HepG2 (cell line): ENCODE data around the gene HOXC9. TPM values are rescaled to one million over a fixed set of nuclear protein-coding genes. Genes with fewer than 3 reads are reported as not detected.

Experiments used
- ATAC-seq: fragments of 200-7000 bp; cut with Tn5 transposase; 3 replicates; pipeline ENCODE4 v1.9.1; 2020; ENCODE audit warnings: mild to moderate bottlenecking, moderate library complexity
- BruUV-seq: library from RNA; stranded (reverse); fragments of 400-500 nt; replicated peaks from 2 replicates; lab custom pipeline; 2021; lab: Mats Ljungman, UMichigan
- CTCF ChIA-PET: fragments of 300-600 bp; formaldehyde crosslinking; extraction: SDS; loops from one replicate; lab custom pipeline; 2021; ENCODE audit warnings: low total read pairs, inconsistent platforms, low intra/inter-chr PET ratio; lab: Yijun Ruan, JAX
- POLR2A ChIA-PET: fragments of 350-600 bp; sonication (Branson Sonifier 250); formaldehyde crosslinking; loops from one replicate; lab custom pipeline; 2020; ENCODE audit warnings: antibody characterized with exemption, inconsistent platforms; lab: Yijun Ruan, JAX
- DNase-seq: peaks from one replicate; pipeline ENCODE4 v3.0.0-alpha.2; 2015; ENCODE audit warnings: low spot score
- FAIRE-seq: peaks from 3 replicates; lab custom pipeline; 2011; peaks lifted over from hg19 to GRCh38; lab: Jason Lieb, UNC
- H2AFZ ChIP-seq: one replicate; pipeline ENCODE4 v1.6.1; 2011; ENCODE audit warnings: low read length, inconsistent platforms
- H3K27ac ChIP-seq: fragments of 300-600 bp; 3 replicates; pipeline ENCODE4 v1.8.0; 2011; ENCODE audit warnings: mixed run types, mild to moderate bottlenecking, mixed read lengths, low read length, inconsistent platforms; ENCODE audit not compliant: insufficient read depth; ENCODE audit errors: extremely low read length
- H3K27me3 ChIP-seq, 2 experiments: fragments of 200-600 bp in 1 of 2; 2 replicates in 1 of 2; 3 replicates in 1 of 2; pipeline versions ENCODE4 v1.6.0 to v1.8.0; 2011; ENCODE audit warnings: low read length in 2 of 2, mild to moderate bottlenecking in 2 of 2, moderate library complexity in 2 of 2, inconsistent platforms in 1 of 2; ENCODE audit not compliant: insufficient read depth in 2 of 2, control insufficient read depth in 1 of 2
- H3K36me3 ChIP-seq, 2 experiments: fragments of 200-600 bp in 1 of 2; replicated peaks in 1 of 2; 2 replicates in 1 of 2; 3 replicates in 1 of 2; pipeline versions ENCODE4 v1.5.1 to v1.8.0; 2011; ENCODE audit warnings: low read length in 2 of 2, inconsistent platforms in 1 of 2; ENCODE audit not compliant: insufficient read depth in 2 of 2, control insufficient read depth in 1 of 2
- H3K4me1 ChIP-seq: 2 replicates; pipeline ENCODE4 v1.5.1; 2012; ENCODE audit warnings: low read length, inconsistent platforms; ENCODE audit not compliant: insufficient read depth
- H3K4me2 ChIP-seq: 2 replicates; pipeline ENCODE4 v1.6.0; 2011; ENCODE audit warnings: low read depth, low read length, inconsistent platforms
- H3K4me3 ChIP-seq, 3 experiments: fragments of 200-600 bp in 1 of 3; sonication (generic), shearing (Covaris generic) in 1 of 3; replicated peaks in 1 of 3; 2 replicates each; pipeline ENCODE4 v1.5.1; 2011 to 2016; ENCODE audit warnings: low read length in 3 of 3, inconsistent platforms in 2 of 3, low read depth in 2 of 3, mild to moderate bottlenecking in 2 of 3, control low read depth in 1 of 3, mixed read lengths in 1 of 3; ENCODE audit not compliant: insufficient read depth in 1 of 3
- H3K79me2 ChIP-seq: one replicate; pipeline ENCODE4 v1.6.1; 2011; ENCODE audit warnings: low read length, inconsistent platforms; ENCODE audit not compliant: insufficient read depth
- H3K9ac ChIP-seq: 2 replicates; pipeline ENCODE4 v1.6.0; 2011; ENCODE audit warnings: mild to moderate bottlenecking, low read depth, low read length, inconsistent platforms; ENCODE audit not compliant: insufficient read depth
- H3K9me3 ChIP-seq: 2 replicates; pipeline ENCODE4 v1.5.1; 2012; ENCODE audit warnings: mild to moderate bottlenecking, low read length
- H4K20me1 ChIP-seq: 2 replicates; pipeline ENCODE4 v1.6.0; 2011; ENCODE audit warnings: inconsistent platforms, mild to moderate bottlenecking, low read length, moderate library complexity; ENCODE audit not compliant: insufficient read depth
- HNRNPLL ChIP-seq: fragments of 200-400 bp; formaldehyde crosslinking; IDR thresholded peaks from 2 replicates; pipeline ENCODE4 v1.6.1; 2017; ENCODE audit warnings: mild to moderate bottlenecking, low read depth, low read length; ENCODE audit not compliant: poor library complexity, severe bottlenecking
- PBX3 ChIP-seq: sonication (generic); formaldehyde crosslinking; IDR thresholded peaks from 2 replicates; pipeline ENCODE4 v1.8.1; 2023; ENCODE audit warnings: missing genetic modification reagents, inconsistent platforms, borderline replicate concordance
- RELA ChIP-seq: sonication (generic); formaldehyde crosslinking; IDR thresholded peaks from 2 replicates; pipeline ENCODE4 v1.4.0; 2020; ENCODE audit warnings: missing genetic modification reagents
- ZNF768 ChIP-seq: sonication (generic); formaldehyde crosslinking; IDR thresholded peaks from 2 replicates; pipeline ENCODE4 v1.4.0; 2020; ENCODE audit warnings: missing genetic modification reagents
- WGBS: methylation state at CpG from one replicate; pipeline ENCODE4 v1.1.6; 2017; ENCODE audit warnings: low lambda C conversion rate; 5-methylcytosine and 5-hydroxymethylcytosine counted together
- in situ Hi-C: cut with HindIII; loops from 2 replicates; pipeline ENCODE4 v1.10.0; 2017; ENCODE audit warnings: low pct_unique_long_range_greater_than_20kb; ENCODE audit not compliant: extremely low pct_ligation_motif_present
- intact Hi-C: fragments of 100-400 bp; cut with micrococcal nuclease; formaldehyde crosslinking; loops from one replicate; pipeline ENCODE4 v1.10.0; 2022; ENCODE audit not compliant: unreplicated experiment
- polyA plus RNA-seq, 8 experiments: library from polyadenylated mRNA; depleted of rRNA in 3 of 8; stranded (reverse) in 7 of 8; unstranded in 1 of 8; fragments of >200 nt; fragmentation: Illumina TruSeq in 4 of 8; extraction: Trizol in 4 of 8; gene quantifications; 2 replicates each; pipeline versions ENCODE4 v1.2.1 to v1.2.3, GENCODE V29; 2011 to 2016; ENCODE audit warnings: low read depth in 4 of 8, missing spikeins in 1 of 8, mixed read lengths in 1 of 8; ENCODE audit not compliant: insufficient read depth in 1 of 8
- total RNA-seq, 5 experiments: library from RNA; depleted of rRNA; stranded (reverse); fragments of >200 nt; fragmentation: Illumina TruSeq; extraction: Trizol; gene quantifications; 2 replicates each; pipeline ENCODE4 v1.2.3, GENCODE V29; 2016; ENCODE audit warnings: low read depth in 1 of 5

HOXC9 gene
- total and polyA plus RNA-seq, 2 of the 13 experiments (the other 11 are each of a cell fraction or from before 2014, with no cell fraction given), result 0.11 to 1.1 TPM

- Histone ChIP-seq H3K4me2 (no peak overlapping the region), H4K20me1 (no peaks in the 10 kb centered on the region), H3K9me3 (no peaks in the 10 kb centered on the region), H3K27me3 (peaks cover 6 to 42% of the 10 kb centered on the region in 2 experiments; a peak in 4 of 5 replicates), H3K27ac (no peak overlapping the region), H3K4me1 (peaks cover 34% of the 10 kb centered on the region), H3K36me3 (no peaks in the 10 kb centered on the region), H3K79me2 (no peaks in the 10 kb centered on the region), H3K9ac (no peak overlapping the region), H3K4me3 (no peak overlapping the region), H2AFZ (no peak overlapping the region)
- TF ChIP-seq HNRNPLL, result peak; percentile 5
- no peak for TF ChIP-seq PBX3 (CRISPR knock-in tag)
- no peak for DNase-seq
- in situ Hi-C loops, result no loop called here
- CTCF ChIA-PET, result interaction anchor here (2.3 kb wide), 1 partner anchor 229 kb away, joined by 12 read pairs; no protein-coding TSS in a partner anchor
- FAIRE-seq, result no peak
- ATAC-seq, result no peak
- intact Hi-C loops, result no loop called here
- POLR2A ChIA-PET, result no interaction called here
- WGBS, result 85% methylated on average over 21 of the region's 21 CpGs
- BruUV-seq, result no TSS peak
Observed at GRCh38 chr12:53985692-53985993, 14.3 kb upstream of the HOXC9 start.

- Histone ChIP-seq H3K79me2 (no peaks in the 10 kb centered on the region), H3K4me1 (peaks cover 34% of the 10 kb centered on the region), H3K4me3 (no peak overlapping the region), H3K9ac (no peak overlapping the region), H3K9me3 (no peaks in the 10 kb centered on the region), H3K27ac (no peak overlapping the region), H3K27me3 (peaks cover 7 to 42% of the 10 kb centered on the region in 2 experiments), H3K4me2 (no peak overlapping the region), H4K20me1 (no peaks in the 10 kb centered on the region)
- CTCF ChIA-PET, result no interaction called here
- FAIRE-seq (no peak), DNase-seq (no peak)
- 87% methylated on average over 45 of the region's 50 CpGs for WGBS
- in situ Hi-C loops, result no loop called here
- BruUV-seq, result no TSS peak
- TF ChIP-seq ZNF768 (CRISPR knock-in tag) (peak; percentile 17; the same call in 1 of the 2 replicates), RELA (no peak)
- TF ChIP-seq, all 625 proteins: peak for 1
- POLR2A ChIA-PET, result no interaction called here
- H2AFZ ChIP-seq, result no peak overlapping the region
- ATAC-seq, result no peak
- intact Hi-C loops, result no loop called here
- H3K36me3 ChIP-seq, result no peaks in the 10 kb centered on the region
Observed at GRCh38 chr12:53985994-53986685, 13.8 kb upstream of the HOXC9 start.
